ENCODE results near the gene C2. TPM values are rescaled to one million over a fixed set of nuclear protein-coding genes. Genes with fewer than 3 reads are reported as not detected.

Gene C2
- total RNA-seq = 1.6 to 2.9 TPM (median 2.7 TPM) in 3 replicates

- no peaks in the 10 kb centered on the region for H3K36me3 Mint-ChIP-seq
- peaks cover 16% of the 10 kb centered on the region for H3K27me3 Mint-ChIP-seq (ENCODE audit: low read depth)
- no peaks in the 10 kb centered on the region for H3K4me1 Mint-ChIP-seq
- H3K27ac Mint-ChIP-seq = no peak within 1 kb of the TSS
- no peaks in the 10 kb centered on the region for H3K9me3 Mint-ChIP-seq
- DNase-seq (ENCODE audit: low spot score in 2 of 2, unreplicated experiment in 2 of 2) = no peak
- no peak within 1 kb of the TSS for H3K4me3 Mint-ChIP-seq
- TF ChIP-seq CTCF (IDR thresholded peaks at IDR 0.05; ENCODE audit: unreplicated experiment) = no peak
These were observed at the start of gene C2 for GRCh38 chr6:31927242-31927862. Gene C2, plus strand, starts transcription at chr6:31927717. Its CDS starts 36 bp downstream, at chr6:31927753.

- Mint-ChIP-seq H3K9me3 (no peaks in the 10 kb centered on the region), H3K36me3 (peaks cover 29% of the 10 kb centered on the region), H3K4me1 (no peaks in the 10 kb centered on the region), H3K4me3 (no peak overlapping the region), H3K27ac (no peak overlapping the region), H3K27me3 (ENCODE audit: low read depth) (no peaks in the 10 kb centered on the region)
- DNase-seq (ENCODE audit: low spot score in 2 of 2, unreplicated experiment in 2 of 2) = no peak
- no peak for TF ChIP-seq CTCF (IDR thresholded peaks at IDR 0.05; ENCODE audit: unreplicated experiment)
These were observed 49.3 kb upstream of the C2 start for GRCh38 chr6:31878222-31878621.

GRCh38 chr6:31878726-31879125 is 48.8 kb upstream of the C2 start, which contains the start of gene SLC44A4:
Gene SLC44A4, minus strand, starts transcription at chr6:31878997. Its CDS starts 17 bp downstream, at chr6:31878980.
- Mint-ChIP-seq H3K9me3 (no peaks in the 10 kb centered on the region), H3K27me3 (ENCODE audit: low read depth) (no peaks in the 10 kb centered on the region), H3K27ac (no peak within 1 kb of the TSS)

GRCh38 chr6:31879143-31879542 is 48.4 kb upstream of the C2 start:
- Mint-ChIP-seq H3K4me1 (no peaks in the 10 kb centered on the region), H3K27me3 (ENCODE audit: low read depth) (no peaks in the 10 kb centered on the region), H3K27ac (no peak overlapping the region), H3K4me3 (no peak overlapping the region), H3K36me3 (peaks cover 33% of the 10 kb centered on the region), H3K9me3 (no peaks in the 10 kb centered on the region)
- DNase-seq (ENCODE audit: low spot score in 2 of 2, unreplicated experiment in 2 of 2) = no peak
- TF ChIP-seq CTCF (IDR thresholded peaks at IDR 0.05; ENCODE audit: unreplicated experiment) = no peak

More at GRCh38 chr6:31878726-31879125, 48.8 kb upstream of the C2 start, which contains the start of gene SLC44A4:
- no peak within 1 kb of the TSS for H3K4me3 Mint-ChIP-seq
- peaks cover 30% of the 10 kb centered on the region for H3K36me3 Mint-ChIP-seq
- no peak for TF ChIP-seq CTCF (IDR thresholded peaks at IDR 0.05; ENCODE audit: unreplicated experiment)
- no peak for DNase-seq (ENCODE audit: low spot score in 2 of 2, unreplicated experiment in 2 of 2)
- H3K4me1 Mint-ChIP-seq = no peaks in the 10 kb centered on the region

- no peaks in the 10 kb centered on the region for H3K9me3 Mint-ChIP-seq
- no peaks in the 10 kb centered on the region for H3K4me1 Mint-ChIP-seq
- no peak overlapping the region for H3K27ac Mint-ChIP-seq
- H3K4me3 Mint-ChIP-seq = no peak overlapping the region
- no peak for DNase-seq (ENCODE audit: low spot score in 2 of 2, unreplicated experiment in 2 of 2)
- no peaks in the 10 kb centered on the region for H3K27me3 Mint-ChIP-seq (ENCODE audit: low read depth)
- no peak for TF ChIP-seq CTCF (IDR thresholded peaks at IDR 0.05; ENCODE audit: unreplicated experiment)
- peaks cover 33% of the 10 kb centered on the region for H3K36me3 Mint-ChIP-seq
These were observed 47.6 kb upstream of the C2 start for GRCh38 chr6:31879901-31880300.
